NT2/D1 (cell line): ENCODE measurements around the gene CFAP52.

Experiments
- YY1 ChIP-seq: IDR thresholded peaks from 2 replicates; pipeline ENCODE4 v1.6.1; 2011; ENCODE audit not compliant: insufficient read length, insufficient read depth
- ZNF274 ChIP-seq: IDR thresholded peaks from 2 replicates; pipeline ENCODE4 v1.6.1; 2011; ENCODE audit warnings: mild to moderate bottlenecking, low read depth, low read length

DNA sequence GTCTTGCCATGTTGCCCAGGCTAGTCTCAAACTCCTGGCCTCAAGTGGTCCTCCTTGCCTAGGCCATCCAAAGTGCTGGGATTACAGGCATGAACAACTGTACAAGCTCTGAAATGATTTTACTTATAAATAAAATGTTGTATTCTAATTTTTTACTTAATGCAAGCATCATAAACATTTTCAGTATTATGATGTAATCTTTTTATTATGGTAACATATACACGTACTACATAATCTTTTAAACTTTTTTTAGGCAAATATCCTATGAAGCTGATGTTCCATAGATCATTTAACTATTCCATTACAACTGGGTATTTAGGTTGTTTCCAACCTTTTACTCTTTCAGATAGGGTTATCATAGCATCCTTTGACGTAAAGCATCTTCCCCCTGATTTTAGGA lies 35.1 kb downstream of the CFAP52 start:
- TF ChIP-seq ZNF274 (no peak), YY1 (no peak)
